Right forelimb (tissue), 1 donor: Measurements from ENCODE around the gene BMP2K.
"Not testable (repeated sequence)": the region's sequence is repeated elsewhere in the genome, so short reads cannot be mapped to it uniquely, and the experiment has no call there.

Source experiments
- DNase-seq: peaks from one replicate; pipeline ENCODE4 v3.0.0-alpha.2; 2018

BMP2K gene

DNA sequence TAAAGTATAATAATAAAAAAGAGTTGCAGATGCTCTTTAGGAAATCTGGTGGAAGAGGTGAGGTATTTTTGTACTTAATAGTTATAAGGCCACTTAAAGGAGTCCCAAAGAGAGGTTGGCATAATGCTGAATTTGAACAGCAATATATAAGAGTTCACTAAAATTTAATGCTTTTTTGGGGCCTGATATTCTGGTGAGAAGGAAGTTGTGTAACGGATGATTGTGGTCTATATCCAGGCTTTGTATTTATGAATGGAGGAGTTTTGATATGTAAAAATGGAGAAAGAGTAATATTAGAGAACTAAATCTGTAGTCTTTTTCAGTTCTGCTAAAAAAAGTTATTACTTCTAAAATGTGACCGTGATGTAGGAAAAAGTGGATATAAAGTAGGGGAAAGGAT lies 20.4 kb downstream of the BMP2K start:
- DNase-seq: no peak

DNA sequence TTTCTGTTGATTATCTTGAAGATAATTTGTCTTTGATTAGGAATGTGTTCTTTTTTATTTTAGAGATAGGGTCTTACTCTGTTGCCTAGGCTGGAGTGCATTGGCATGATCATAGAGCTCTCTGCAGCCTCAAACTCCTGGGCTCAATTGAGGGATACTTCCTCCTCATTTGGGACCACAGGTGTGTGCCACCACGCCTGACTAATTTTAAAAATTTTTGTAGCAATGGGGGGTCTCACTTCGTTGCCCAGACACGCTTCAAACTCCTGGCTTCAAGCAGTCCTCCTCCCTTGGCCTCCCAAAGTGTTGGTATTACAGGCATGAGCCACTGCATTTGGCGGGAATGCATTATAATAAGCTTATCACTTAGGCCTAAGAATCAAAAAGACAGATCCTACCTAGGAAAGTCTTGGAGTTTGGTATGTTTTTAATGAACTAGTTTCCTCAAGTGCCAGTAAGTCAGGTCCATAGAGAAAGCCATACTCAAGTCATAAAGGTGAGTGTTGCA lies 21.7 kb downstream of the BMP2K start:
- no peak for DNase-seq

DNA sequence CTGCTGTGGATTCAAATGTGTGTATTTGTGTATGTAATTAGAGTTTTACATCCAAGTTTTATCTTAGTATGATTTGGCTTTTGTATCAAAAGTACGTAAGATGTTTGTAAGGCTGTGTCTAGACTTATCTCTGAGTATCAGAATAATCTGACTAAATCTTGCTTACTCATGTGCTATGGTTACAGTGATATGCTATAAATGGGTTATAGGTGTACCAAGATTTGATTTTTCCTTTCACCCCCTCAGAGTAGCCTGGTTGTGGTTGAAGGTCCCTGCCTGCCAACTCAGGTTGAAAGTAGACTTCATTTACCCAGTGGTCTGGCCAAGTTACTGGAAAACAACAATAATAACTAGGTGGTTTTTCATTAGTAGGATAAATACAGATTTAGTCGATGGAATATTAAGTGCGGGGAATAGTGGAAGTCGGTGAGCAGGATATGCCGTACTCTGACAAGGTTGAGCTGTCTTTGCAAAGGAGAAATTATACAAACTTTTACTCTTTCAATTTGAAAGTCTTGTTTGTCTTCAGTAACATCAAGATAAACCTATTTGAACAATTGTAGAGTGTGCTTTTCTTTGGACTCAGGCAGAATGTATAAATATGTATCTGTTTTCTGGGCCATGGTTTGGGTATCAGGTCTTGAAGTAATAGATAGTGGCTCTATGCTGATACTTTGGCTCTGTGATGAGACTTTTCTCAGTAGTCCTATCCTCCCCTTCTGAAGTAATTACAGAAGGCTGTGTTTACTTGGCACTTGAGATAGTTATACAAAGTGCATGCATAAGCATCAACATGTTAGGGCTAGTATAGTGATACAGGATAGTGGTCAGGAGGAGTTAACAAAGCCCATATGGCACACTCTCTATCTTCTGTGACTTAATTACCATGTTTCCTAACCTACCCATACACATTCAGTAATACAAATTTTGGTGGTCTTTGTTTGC lies 23.7 kb downstream of the BMP2K start:
- DNase-seq: no peak

DNA sequence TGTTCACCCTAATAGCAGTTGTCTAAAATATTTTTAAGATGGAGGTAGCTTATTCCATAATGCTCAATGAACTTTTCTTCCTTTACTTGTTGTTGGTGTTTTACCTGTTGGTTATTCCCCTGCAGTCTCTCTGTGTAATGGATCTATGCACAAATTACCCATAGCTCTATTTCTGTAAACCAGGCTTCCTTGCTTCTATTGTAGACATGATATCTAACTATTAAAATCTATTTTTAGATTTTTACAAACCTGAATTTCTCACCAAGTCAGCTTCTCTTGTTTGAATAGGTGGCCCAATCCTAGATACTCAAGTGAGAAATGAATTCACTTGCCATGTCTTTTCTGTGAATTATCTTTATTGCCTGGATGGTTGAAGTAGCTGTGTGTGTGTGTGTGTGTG lies 24.8 kb downstream of the BMP2K start:
- no peak for DNase-seq

DNA sequence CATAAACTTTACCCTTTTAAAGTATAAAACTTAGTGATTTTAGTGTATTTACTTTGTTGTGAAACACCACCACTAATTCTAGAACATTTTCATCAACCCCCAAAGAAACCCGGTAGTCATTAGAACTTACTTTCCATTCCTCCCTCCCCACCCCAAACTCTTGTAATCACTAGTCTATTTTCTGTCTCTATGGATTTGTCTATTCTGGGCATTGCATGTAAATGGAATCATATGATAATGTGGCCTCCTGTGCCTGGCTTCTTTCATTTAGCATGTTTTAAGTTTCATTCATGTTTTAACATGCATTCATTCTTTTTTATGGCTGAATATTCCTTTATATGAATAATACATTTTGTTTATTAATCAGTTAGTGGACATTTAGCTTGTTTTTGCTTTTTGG lies 27.8 kb downstream of the BMP2K start:
- DNase-seq: no peak

DNA sequence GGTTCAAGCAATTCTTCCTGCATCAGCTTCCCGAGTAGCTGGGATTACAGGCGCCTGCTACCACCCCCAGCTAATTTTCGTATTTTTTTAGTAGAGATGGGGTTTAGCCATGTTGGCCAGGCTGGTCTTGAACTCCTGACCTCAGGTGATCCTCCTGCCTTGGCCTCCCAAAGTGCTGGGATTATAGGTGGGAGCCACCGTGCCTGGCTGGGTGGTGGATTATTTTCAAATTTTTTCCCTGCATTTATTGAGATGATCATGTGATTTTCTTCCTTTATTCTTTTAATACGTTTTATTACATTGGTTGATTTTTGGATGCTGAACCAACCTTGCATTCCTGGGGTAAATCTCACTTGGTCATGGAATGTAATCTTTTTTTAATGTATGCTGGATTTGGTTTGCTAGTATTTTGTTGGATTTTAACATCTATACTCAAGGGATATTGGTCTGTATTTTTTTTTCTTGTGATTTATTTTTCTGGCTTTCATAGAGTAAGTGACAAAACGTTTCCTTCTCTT lies 30.9 kb downstream of the BMP2K start:
- no peak for DNase-seq

DNA sequence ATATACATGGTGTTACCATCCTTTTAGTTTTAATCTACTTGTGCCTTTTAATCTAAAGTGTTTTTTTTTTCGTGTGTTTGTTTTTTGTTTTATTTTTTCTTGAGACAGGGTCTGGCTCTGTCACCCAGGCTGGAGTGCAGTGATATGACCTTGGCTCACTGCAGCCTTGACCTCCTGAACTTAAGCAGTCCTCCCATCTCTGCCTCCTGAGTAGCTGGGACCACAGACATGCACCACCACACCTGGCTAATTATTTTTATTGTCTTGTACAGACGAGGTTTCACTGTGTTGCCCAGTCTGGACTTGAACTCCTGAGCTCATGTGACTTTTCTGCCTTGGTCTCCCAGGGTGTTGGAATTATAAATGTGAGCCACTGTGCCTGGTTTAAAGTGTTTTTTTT lies 33.1 kb downstream of the BMP2K start:
- DNase-seq: no peak

DNA sequence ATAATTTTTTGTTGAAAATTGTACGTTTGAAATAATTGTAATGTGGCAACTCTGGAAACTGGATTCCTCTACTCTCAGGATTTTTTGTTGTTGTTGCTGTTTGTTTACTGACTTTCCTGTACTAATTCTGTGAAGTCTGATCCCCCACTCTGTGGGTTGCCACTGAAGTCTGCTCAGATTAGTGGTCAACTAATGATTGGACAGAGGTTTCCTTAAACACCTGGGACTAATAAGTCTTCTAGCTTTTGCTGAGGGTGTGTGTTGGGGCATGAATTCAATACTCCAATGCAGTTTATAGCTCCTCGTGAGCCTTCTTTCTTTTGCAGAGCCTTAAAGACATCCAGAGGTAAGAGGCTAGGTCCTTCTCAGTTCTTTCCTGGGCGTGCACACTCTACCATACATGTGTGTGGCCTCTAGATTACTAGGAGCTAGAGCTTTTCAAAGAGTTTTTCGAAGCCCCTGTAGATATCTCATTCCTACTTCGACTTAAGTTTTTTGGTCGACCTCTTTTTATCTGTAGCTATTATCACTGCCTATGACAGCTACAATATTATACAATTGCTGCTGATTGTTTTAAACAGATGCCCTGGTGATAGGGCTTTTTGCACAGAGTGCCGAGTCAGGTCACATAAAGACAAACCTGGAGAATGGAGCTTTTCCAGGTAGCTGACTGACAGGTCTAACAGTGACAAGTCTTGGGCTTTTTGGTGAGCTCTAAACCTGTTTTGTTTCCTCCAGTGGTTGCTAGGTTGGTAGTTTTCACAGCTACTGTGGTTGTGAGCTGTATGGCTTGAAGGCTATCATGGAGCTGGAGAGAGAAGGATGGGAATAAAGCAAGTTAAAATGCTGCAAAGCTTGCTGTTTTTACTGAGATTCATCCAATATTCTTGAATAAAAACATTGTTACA lies 34.0 kb downstream of the BMP2K start:
- DNase-seq: no peak

DNA sequence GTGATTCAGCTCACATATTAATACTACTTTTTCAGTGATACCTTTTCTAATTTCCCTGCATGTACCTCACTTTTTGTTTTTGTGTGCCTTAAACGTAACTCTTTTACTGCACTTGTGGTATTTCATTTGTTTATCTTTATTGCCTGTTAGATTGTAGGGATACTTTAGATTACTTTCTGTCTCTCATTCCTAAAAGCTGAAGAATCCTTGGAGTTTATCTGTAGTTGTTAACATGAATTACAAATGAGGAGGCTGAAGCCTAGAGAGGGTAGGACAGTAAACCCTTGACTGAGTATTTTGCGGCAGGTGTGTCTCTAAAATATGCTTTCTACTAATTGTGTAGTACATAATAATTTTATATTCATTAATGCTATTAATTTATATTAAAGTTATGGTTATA lies 34.9 kb downstream of the BMP2K start:
- DNase-seq: no peak

DNA sequence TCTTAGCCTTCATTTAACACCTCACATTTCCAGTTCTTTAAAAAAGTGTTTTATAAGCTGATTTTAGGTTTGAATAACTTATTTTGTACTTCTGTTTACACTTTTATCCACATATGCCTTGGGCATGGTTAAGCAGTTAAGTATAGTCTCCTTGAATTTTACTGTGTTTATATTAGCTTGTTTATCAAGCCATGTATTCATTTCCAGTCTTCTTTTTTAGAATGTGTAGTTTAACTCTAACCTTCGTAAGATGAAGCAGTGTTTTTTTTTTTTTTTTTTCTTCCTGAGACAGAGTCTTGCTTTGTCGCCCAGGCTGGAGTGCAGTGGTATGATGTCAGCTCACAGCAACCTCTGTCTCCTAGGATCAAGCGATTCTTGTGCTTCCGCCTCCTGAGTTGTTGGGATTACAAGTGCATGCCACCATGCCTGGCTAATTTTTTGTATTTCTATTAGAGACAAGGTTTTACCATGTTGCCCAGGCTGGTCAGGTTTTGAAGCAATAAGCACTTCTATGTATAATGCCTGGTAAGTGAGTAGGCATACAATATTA lies 42.5 kb downstream of the BMP2K start:
- no peak for DNase-seq

DNA sequence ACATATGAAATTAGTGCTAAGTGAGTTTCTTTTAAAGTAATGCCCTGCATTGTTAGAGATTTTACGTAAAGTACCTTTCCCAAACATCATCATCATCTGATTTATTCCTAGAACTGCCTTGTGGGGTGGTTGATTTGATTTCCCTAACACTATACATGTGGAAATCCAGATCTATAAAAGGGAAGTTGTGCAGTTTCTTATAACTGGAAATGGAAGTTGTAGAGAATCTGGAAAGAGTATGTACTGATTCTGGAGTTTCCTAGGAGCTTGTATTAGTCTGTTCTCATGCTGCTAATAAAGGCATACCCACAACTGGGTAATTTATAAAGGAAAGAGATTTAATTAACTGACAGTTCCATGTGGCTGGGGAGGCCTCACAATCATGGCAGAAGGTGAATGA lies 47.9 kb downstream of the BMP2K start:
- no peak for DNase-seq

DNA sequence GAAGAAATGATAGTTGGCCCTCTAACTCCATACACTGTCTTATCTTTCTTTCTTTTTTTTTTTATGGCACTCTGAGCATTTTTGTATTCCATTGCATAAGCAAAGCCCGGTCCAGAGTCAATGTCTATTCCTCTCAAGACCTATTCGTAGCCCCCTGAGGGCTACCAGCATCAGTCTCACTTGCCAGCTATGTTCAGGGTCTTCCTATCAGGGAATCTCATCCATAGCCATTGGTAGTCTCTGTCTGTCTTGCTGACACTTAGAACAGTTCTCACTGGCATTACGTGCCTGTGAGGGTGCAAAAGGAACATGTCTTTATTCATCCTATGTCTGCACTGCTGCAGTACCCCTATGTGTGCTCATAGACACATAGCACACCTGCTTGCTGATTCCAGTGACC lies 51.0 kb downstream of the BMP2K start:
- DNase-seq: no peak

DNA sequence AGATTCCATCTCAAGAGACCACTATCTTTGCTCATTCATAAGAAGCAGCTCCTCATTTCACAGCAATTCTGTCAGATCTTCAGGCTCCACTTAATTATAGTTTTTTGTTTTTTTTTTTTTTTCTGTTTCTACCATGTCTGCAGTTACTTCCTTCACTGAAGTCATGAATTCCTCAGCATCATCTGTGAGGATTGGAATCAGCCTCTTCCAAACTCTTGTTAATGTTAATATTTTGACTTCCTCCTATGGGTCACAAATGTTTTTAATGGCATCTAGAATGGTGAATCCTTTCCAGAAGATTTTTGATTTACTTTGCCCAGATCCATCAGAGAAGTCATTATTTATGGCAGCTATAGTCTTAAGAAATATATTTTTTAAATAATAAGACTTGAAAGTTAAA lies 53.1 kb downstream of the BMP2K start:
- DNase-seq: no peak

DNA sequence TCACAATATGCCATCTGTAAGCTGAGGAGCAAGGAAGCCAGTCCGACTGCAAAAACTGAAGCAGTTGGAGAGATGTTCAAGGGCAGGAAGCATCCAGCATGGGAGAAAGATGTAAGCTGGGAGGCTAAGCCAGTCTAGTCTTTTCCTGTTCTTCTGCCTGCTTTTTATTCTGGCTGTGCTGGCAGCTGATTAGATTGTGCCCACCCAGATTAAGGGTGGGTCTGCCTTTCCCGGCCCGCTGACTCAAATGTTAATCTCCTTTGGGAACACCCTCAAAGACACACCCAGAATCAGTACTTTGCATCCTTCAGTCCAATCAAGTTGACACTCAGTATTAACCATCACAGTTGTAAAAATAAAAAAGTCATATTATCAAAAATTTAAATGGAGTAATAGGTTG lies 63.5 kb downstream of the BMP2K start:
- DNase-seq: not testable (repeated sequence)

DNA sequence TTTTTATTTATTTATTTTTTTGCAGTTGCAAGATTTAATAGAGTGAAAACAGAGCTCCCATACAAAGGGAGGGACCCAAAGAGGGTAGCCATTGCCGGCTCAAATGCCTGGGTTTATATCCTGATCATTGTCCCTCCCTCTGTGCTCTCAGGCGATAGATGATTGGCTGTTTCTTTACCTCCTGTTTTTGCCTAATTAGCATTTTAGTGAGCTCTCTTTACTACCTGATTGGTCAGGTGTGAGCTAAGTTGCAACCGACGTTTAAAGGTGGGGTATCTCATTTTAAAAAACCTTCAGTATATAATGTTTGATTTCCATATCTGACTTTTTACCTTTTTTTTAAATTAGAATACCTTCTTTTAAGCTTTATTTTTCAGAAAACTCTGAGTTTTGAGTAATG lies 64.1 kb downstream of the BMP2K start:
- DNase-seq: not testable (repeated sequence)

DNA sequence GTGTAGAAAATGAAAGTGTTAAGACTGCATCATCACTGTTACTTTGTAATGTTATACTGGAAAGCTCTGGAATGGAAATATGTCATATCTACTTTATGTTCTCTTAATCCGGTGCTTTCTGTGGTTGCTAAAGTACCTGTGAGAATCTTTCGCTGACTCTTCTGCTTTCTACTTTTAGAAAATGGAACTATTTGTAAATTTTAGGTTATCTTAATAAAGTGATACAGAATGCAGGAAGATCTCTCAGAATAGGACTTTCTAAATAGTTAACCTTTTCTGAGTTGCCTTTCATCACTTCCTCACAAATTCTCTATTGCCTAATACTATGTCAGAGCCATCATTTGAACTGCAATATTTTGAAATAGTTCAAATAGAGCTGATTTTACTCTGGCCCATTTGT lies 69.3 kb downstream of the BMP2K start:
- no peak for DNase-seq

DNA sequence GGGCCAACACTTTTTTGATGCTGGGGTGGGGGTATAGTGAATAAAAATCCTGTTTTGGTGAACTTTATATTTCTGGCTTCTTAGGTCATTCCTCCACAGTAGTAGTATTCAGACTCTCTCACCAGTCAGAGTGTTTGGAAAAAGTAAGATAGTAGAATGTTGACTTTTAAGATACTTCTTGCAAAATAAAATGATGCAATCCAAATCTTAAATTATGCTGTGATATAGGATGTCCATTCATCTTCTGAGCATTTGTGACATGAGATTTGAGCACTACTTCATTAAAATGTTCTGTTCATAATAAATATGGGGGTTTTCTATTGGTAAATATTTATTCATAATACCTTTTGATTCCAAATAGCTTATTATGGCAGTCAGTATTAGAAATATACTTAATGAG lies 70.1 kb downstream of the BMP2K start:
- no peak for DNase-seq

DNA sequence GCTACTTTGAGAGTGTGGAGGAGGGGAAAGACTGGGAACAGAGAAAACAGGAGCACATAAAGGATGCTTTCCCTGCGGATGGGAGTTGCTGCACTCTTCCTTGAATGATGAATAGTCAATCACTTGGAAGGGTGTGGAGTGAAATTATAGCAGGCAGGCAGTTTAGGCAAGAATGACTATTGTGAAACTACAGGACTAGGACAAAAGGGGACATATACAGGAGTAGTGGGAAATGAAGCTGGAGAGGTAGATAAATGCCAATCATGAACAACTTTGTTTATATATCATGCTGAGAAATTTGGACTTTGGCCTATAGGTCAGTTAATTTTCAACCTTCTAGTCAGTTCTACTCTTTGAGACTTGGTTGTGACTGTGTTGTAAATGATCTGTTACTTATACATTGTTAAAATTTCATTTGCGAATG lies 86.2 kb downstream of the BMP2K start:
- no peak for DNase-seq

DNA sequence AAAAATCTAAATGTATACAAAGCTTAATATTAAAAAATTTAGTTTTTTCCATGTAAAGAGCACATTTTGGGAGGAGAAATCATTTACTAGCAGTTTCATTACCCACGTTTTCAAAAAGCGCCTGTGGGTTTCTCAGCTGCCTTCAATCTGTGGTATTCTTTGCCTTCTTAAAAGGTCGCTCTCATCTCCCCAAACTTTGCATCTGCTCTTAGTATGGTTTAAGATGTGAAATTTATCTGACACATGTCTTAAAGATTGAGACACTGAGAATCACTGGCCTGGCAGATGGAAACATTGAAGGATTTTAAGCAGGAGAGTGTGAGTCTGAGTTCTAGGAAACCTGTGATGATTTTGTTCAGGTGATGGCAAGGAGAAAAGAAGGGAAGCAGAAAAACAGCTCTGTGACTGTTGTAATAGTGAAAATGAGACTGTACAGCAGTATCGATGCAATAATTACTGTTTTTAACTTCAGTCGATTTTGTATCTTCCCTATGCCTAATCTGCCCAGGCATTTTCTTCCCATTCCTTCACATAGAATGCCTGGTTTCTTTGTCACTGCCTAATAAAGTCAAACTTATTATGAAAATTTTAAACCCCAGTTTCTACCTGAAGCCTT lies 87.2 kb downstream of the BMP2K start:
- no peak for DNase-seq

DNA sequence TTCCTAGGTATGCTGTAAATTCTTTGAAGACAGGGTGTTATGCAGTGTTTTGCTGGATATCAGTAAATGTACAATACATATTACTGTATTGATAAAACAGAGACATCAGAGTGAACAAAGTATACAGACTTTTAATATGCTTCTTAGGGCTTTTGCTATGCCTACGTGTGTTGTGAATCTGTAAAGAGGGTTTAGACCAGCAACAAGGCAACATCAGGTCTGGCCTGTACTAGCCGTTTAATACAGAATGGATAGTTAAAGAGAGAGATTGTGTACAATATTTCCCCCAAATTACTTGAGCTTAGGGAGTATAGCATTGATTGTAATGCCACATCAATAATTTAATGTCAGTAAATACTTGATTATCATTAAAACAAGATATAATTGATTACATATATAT lies 87.8 kb downstream of the BMP2K start:
- no peak for DNase-seq

DNA sequence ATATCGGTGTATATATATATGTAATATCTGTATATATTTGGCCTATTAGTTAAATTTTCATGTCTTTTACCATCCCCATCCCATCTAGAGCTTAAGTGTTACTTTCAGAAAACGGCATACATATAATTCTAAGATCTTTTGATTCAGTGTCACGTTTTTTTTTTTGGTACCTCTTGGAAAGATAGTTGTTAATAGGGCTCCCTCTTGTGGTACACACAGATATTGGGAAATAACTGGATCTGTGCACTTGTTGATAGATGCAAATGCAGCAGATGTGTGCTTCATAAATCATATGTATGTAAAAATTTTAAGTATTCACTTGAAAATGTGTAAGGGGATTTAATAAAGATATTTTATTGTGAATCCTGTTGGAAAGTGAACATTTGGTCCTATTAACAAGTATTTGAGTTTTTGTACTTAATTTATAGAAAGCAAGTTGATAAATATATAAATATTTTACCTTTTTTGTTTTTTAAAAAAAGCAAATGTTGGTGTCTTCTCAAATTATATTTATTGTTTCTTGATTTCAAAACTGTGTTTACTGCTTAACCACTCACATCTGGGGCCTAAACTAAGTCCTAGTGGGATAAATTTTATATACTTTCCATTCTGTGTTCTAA lies 88.4 kb downstream of the BMP2K start:
- no peak for DNase-seq

DNA sequence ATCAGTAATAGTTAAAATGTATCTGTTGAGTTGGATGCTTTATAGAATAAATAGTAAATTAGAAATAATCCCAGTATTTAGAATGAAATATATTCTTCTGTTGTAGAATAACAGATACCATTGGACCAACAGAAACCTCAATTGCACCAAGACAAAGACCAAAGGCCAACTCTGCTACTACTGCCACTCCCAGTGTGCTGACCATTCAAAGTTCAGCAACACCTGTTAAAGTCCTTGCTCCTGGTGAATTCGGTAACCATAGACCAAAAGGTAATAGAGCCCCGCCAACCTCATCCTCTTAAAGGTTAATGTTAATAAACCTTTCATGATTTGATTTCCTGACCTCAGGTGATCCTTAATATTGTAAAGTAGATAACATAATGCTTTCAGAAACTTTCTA lies 89.3 kb downstream of the BMP2K start:
- DNase-seq: no peak
